H1 (cell line): ENCODE results near the gene TTC31. TPM values are rescaled to one million over a fixed set of nuclear protein-coding genes. Genes with fewer than 3 reads are reported as not detected.
A peak's percentile ranks its signal among the peaks of the same experiment; 100 is the strongest.

Experiments
- CTCF ChIA-PET: fragments of 300-600 bp; sonication (Branson Sonifier 250); formaldehyde crosslinking; loops from one replicate; lab custom pipeline; 2021; ENCODE audit not compliant: partially characterized antibody; lab: Charles Lee
- POLR2A ChIA-PET: fragments of 300-600 bp; sonication (Branson Sonifier 250); formaldehyde crosslinking; loops from one replicate; lab custom pipeline; 2021; ENCODE audit warnings: inconsistent platforms; ENCODE audit not compliant: partially characterized antibody; lab: Charles Lee
- DNase-seq, 2 experiments: peaks; one replicate each; pipeline versions ENCODE4 v3.0.0 to v3.0.0-alpha.2; 2010 to 2022; ENCODE audit warnings: low spot score in 2 of 2, low read depth in 1 of 2, mixed read lengths in 1 of 2
- FAIRE-seq: peaks from 2 replicates; lab custom pipeline; 2011; peaks lifted over from hg19 to GRCh38; lab: Jason Lieb, UNC
- H2AFZ ChIP-seq: 2 replicates; pipeline ENCODE4 v1.8.1; 2012; ENCODE audit warnings: low read length, inconsistent platforms
- H2AK5ac ChIP-seq: 2 replicates; pipeline ENCODE4 v1.6.1; 2013; ENCODE audit warnings: low read depth, low read length
- H2BK120ac ChIP-seq: replicated peaks from 2 replicates; pipeline ENCODE3; 2013; ENCODE audit warnings: low read depth, low read length, inconsistent platforms
- H2BK12ac ChIP-seq: 2 replicates; pipeline ENCODE4 v1.6.1; 2013; ENCODE audit warnings: low read depth, low read length
- H2BK15ac ChIP-seq: 2 replicates; pipeline ENCODE4 v1.6.1; 2013; ENCODE audit warnings: low read length
- H2BK20ac ChIP-seq: 2 replicates; pipeline ENCODE4 v1.6.1; 2013; ENCODE audit warnings: low read length
- H2BK5ac ChIP-seq: 2 replicates; pipeline ENCODE4 v1.6.1; 2013; ENCODE audit warnings: low read depth, low read length
- H3K14ac ChIP-seq: 2 replicates; pipeline ENCODE4 v1.6.1; 2013; ENCODE audit warnings: inconsistent platforms; ENCODE audit not compliant: insufficient read length
- H3K18ac ChIP-seq: 2 replicates; pipeline ENCODE4 v1.6.1; 2013; ENCODE audit warnings: low read length; ENCODE audit errors: extremely low read depth
- H3K23ac ChIP-seq: 2 replicates; pipeline ENCODE4 v1.6.1; 2013; ENCODE audit warnings: inconsistent platforms; ENCODE audit not compliant: insufficient read length
- H3K23me2 ChIP-seq: 2 replicates; pipeline ENCODE4 v1.6.1; 2013; ENCODE audit warnings: low read depth, low read length
- H3K27ac ChIP-seq: 2 replicates; pipeline ENCODE4 v1.6.1; 2011; ENCODE audit warnings: low read depth, low read length, inconsistent platforms
- H3K27me3 ChIP-seq, 4 experiments: replicated peaks in 1 of 4; 1 replicate in 1 of 4; 2 replicates in 3 of 4; pipeline versions ENCODE4 v1.6.1 to v1.8.1; 2011 to 2013; ENCODE audit warnings: low read length in 3 of 4, mild to moderate bottlenecking in 3 of 4, inconsistent platforms in 2 of 4, mixed read lengths in 2 of 4, moderate library complexity in 1 of 4; ENCODE audit not compliant: control insufficient read depth in 3 of 4, insufficient read depth in 3 of 4; ENCODE audit errors: extremely low read depth in 1 of 4
- H3K36me3 ChIP-seq, 4 experiments: 2 replicates each; pipeline versions ENCODE4 v1.6.1 to v1.8.1; 2011 to 2013; ENCODE audit warnings: mild to moderate bottlenecking in 4 of 4, low read length in 3 of 4, moderate library complexity in 2 of 4, control low read depth in 1 of 4, inconsistent platforms in 1 of 4; ENCODE audit not compliant: insufficient read depth in 4 of 4, control insufficient read depth in 2 of 4
- H3K4ac ChIP-seq: replicated peaks from 2 replicates; pipeline ENCODE3; 2013; ENCODE audit warnings: low read length, low read depth, mixed read lengths, inconsistent platforms; ENCODE audit not compliant: insufficient read length
- H3K4me1 ChIP-seq, 4 experiments: replicated peaks in 1 of 4; 1 replicate in 1 of 4; 2 replicates in 3 of 4; pipeline versions ENCODE4 v1.6.1 to v1.8.1; 2011 to 2013; ENCODE audit warnings: low read length in 3 of 4, inconsistent platforms in 2 of 4, mixed read lengths in 1 of 4; ENCODE audit not compliant: insufficient read depth in 4 of 4, control insufficient read depth in 3 of 4
- H3K4me2 ChIP-seq, 2 experiments: 2 replicates each; pipeline versions ENCODE4 v1.6.1 to v1.8.1; 2011 to 2013; ENCODE audit warnings: low read depth in 2 of 2, low read length in 2 of 2, control low read depth in 1 of 2, inconsistent platforms in 1 of 2, mild to moderate bottlenecking in 1 of 2; ENCODE audit not compliant: insufficient read depth in 1 of 2
- H3K4me3 ChIP-seq, 4 experiments: fragments of 200-600, 300-600 bp in 1 of 4; sonication (generic), shearing (Covaris generic), sonication (Bioruptor Twin) in 1 of 4; 2 replicates each; pipeline versions ENCODE4 v1.5.1 to v1.8.1; 2011 to 2016; ENCODE audit warnings: low read length in 4 of 4, low read depth in 3 of 4, control low read depth in 2 of 4, inconsistent platforms in 2 of 4, mild to moderate bottlenecking in 2 of 4, mixed read lengths in 1 of 4, moderate library complexity in 1 of 4; ENCODE audit not compliant: insufficient read depth in 2 of 4; ENCODE audit errors: extremely low read depth in 1 of 4
- H3K56ac ChIP-seq: replicated peaks from 2 replicates; pipeline ENCODE3; 2013; ENCODE audit warnings: low read depth, mild to moderate bottlenecking, mixed read lengths, low read length, inconsistent platforms; ENCODE audit not compliant: insufficient read length
- H3K79me1 ChIP-seq: 2 replicates; pipeline ENCODE4 v1.6.1; 2013; ENCODE audit warnings: low read depth, low read length, control low read depth
- H3K79me2 ChIP-seq, 2 experiments: 2 replicates each; pipeline versions ENCODE4 v1.6.1 to v1.8.1; 2012 to 2013; ENCODE audit warnings: low read length in 2 of 2, mild to moderate bottlenecking in 2 of 2, inconsistent platforms in 1 of 2; ENCODE audit not compliant: insufficient read depth in 2 of 2, control insufficient read depth in 1 of 2
- H3K9ac ChIP-seq, 4 experiments: replicated peaks in 1 of 4; 1 replicate in 1 of 4; 2 replicates in 3 of 4; pipeline versions ENCODE4 v1.6.1 to v1.8.1; 2011 to 2013; ENCODE audit warnings: low read depth in 3 of 4, low read length in 3 of 4, control low read depth in 2 of 4, mild to moderate bottlenecking in 2 of 4, moderate library complexity in 2 of 4, inconsistent platforms in 1 of 4; ENCODE audit errors: extremely low read depth in 1 of 4
- H3K9me3 ChIP-seq, 2 experiments: 2 replicates each; pipeline versions ENCODE4 v1.6.1 to v1.8.1; 2012 to 2013; ENCODE audit warnings: mild to moderate bottlenecking in 2 of 2, moderate library complexity in 2 of 2, control low read depth in 1 of 2, inconsistent platforms in 1 of 2, low read depth in 1 of 2, low read length in 1 of 2, mixed read lengths in 1 of 2; ENCODE audit not compliant: insufficient read depth in 2 of 2
- H4K20me1 ChIP-seq, 2 experiments: replicated peaks in 1 of 2; 2 replicates each; pipeline versions ENCODE3 to v1.8.1; 2011 to 2013; ENCODE audit warnings: inconsistent platforms in 2 of 2, low read length in 2 of 2, mild to moderate bottlenecking in 1 of 2; ENCODE audit not compliant: insufficient read depth in 2 of 2, control insufficient read depth in 1 of 2
- H4K5ac ChIP-seq: 2 replicates; pipeline ENCODE4 v1.6.1; 2013; ENCODE audit warnings: low read length, low read depth, mixed read lengths, inconsistent platforms; ENCODE audit not compliant: insufficient read length
- H4K8ac ChIP-seq: 2 replicates; pipeline ENCODE4 v1.8.0; 2013; ENCODE audit warnings: mild to moderate bottlenecking, moderate library complexity, low read length, inconsistent platforms; ENCODE audit not compliant: insufficient read depth; ENCODE audit errors: extremely low read depth
- H4K91ac ChIP-seq: replicated peaks from 2 replicates; pipeline ENCODE3; 2013; ENCODE audit warnings: low read length, mixed read lengths, inconsistent platforms; ENCODE audit not compliant: insufficient read length
- ASH2L ChIP-seq: fragments of 200-600, 300-600 bp; sonication (generic); IDR thresholded peaks from one replicate; pipeline ENCODE4 v1.7.1; 2017; ENCODE audit warnings: low read length
- CBX5 ChIP-seq: fragments of 300-800, 300-1000 bp; sonication (generic); IDR thresholded peaks from 2 replicates; pipeline ENCODE4 v1.7.1; 2016; ENCODE audit warnings: antibody characterized with exemption, low read length, low read depth
- GABPA ChIP-seq: IDR thresholded peaks from 2 replicates; pipeline ENCODE4 v1.6.1; 2011; ENCODE audit warnings: mild to moderate bottlenecking, low read length, moderate library complexity, borderline replicate concordance; ENCODE audit not compliant: insufficient read depth
- JUN ChIP-seq: IDR thresholded peaks from 2 replicates; pipeline ENCODE4 v1.6.1; 2011; ENCODE audit warnings: low read depth, mild to moderate bottlenecking, improper control_type of control experiment, low read length
- PHF8 ChIP-seq: fragments of 200-600 bp; sonication (generic); conservative IDR thresholded peaks from 2 replicates; pipeline ENCODE4 v1.7.1; 2012; ENCODE audit warnings: low read depth, mild to moderate bottlenecking, inconsistent platforms, low read length, moderate library complexity
- POLR2A ChIP-seq, 2 experiments: IDR thresholded peaks; 1 replicate in 1 of 2; 2 replicates in 1 of 2; pipeline ENCODE4 v1.6.1; 2011; ENCODE audit warnings: low read depth in 2 of 2, low read length in 2 of 2, mild to moderate bottlenecking in 2 of 2; ENCODE audit errors: control extremely low read depth in 1 of 2
- POLR2AphosphoS5 ChIP-seq: IDR thresholded peaks from 2 replicates; pipeline ENCODE4 v1.6.1; 2011; ENCODE audit warnings: low read depth, low read length
- RAD21 ChIP-seq, 2 experiments: IDR thresholded peaks in 1 of 2; conservative IDR thresholded peaks in 1 of 2; 2 replicates each; pipeline ENCODE4 v1.6.1; 2011; ENCODE audit warnings: low read depth in 2 of 2, low read length in 2 of 2, improper control_type of control experiment in 1 of 2, inconsistent platforms in 1 of 2, mild to moderate bottlenecking in 1 of 2, moderate library complexity in 1 of 2
- TAF1 ChIP-seq: IDR thresholded peaks from 2 replicates; pipeline ENCODE4 v1.6.1; 2011; ENCODE audit warnings: mild to moderate bottlenecking, low read depth, low read length
- TEAD4 ChIP-seq: IDR thresholded peaks from 2 replicates; pipeline ENCODE4 v1.6.1; 2012; ENCODE audit warnings: low read depth, low read length, inconsistent platforms, mixed read lengths
- USF2 ChIP-seq: IDR thresholded peaks from 2 replicates; pipeline ENCODE4 v1.6.1; 2011; ENCODE audit warnings: low read length, improper control_type of control experiment
- WGBS, 2 experiments: shearing (Covaris generic) in 1 of 2; methylation state at CpG; one replicate each; pipeline versions ENCODE4 v1.1.6 to v1.1.7; 2013 to 2015; ENCODE audit warnings: low lambda C conversion rate in 2 of 2, mixed read lengths in 2 of 2, inconsistent platforms in 1 of 2, low coverage in 1 of 2, missing lambda C conversion rate in 1 of 2; ENCODE audit not compliant: insufficient replicate concordance in 2 of 2, insufficient coverage in 1 of 2, insufficient read length in 1 of 2; ENCODE audit errors: extremely low coverage in 1 of 2, missing lambda C conversion rate in 1 of 2; 5-methylcytosine and 5-hydroxymethylcytosine counted together
- polyA plus RNA-seq, 7 experiments: library from polyadenylated mRNA; depleted of rRNA in 3 of 7; stranded (reverse) in 5 of 7; unstranded in 2 of 7; fragments of >200 nt in 5 of 7; fragments of 200-250 nt in 2 of 7; gene quantifications; 1 replicate in 5 of 7; 2 replicates in 1 of 7; 4 replicates in 1 of 7; pipeline versions ENCODE4 v1.2.1 to v1.2.3, GENCODE V29; 2011 to 2013; ENCODE audit warnings: missing spikeins in 2 of 7, mixed read lengths in 2 of 7
- total RNA-seq: library from RNA; stranded (reverse); fragmentation: NEBNext Ultra II Directional; extraction: Animal tissue kit (Norgen Biotek cat#: 25700); gene quantifications from 2 replicates; pipeline ENCODE4 v1.2.1, GENCODE V29; 2021

Gene TTC31
- total and polyA plus RNA-seq, 2 of the 8 experiments (the other 6 are each of a cell fraction or from before 2014, with no cell fraction given), result 28.8 to 29.9 TPM

- H2BK5ac ChIP-seq, result no peak overlapping the region
- POLR2A ChIA-PET, result interaction anchor here (1.3 kb wide), 1 partner anchor 42 kb away, joined by 5 read pairs; the partner anchor contains the start of genes CCDC142 and TTC31
- no peak overlapping the region for H2AFZ ChIP-seq
- H4K5ac ChIP-seq, result no peak overlapping the region
- CTCF ChIA-PET, result interaction anchor here (1.2 kb wide), 3 partner anchors 16 to 61 kb away, joined by 3 to 4 read pairs (median 3); no protein-coding TSS in a partner anchor
- no peak overlapping the region for H3K27ac ChIP-seq
- H3K56ac ChIP-seq, result no peak overlapping the region
- no peak overlapping the region for H3K9ac ChIP-seq
- peaks cover 4% of the 10 kb centered on the region; the same call in 1 of the 2 replicates for H3K23me2 ChIP-seq
- FAIRE-seq (no peak), DNase-seq (no peak)
- no peak overlapping the region for H4K91ac ChIP-seq
- H3K4me1 ChIP-seq, result peaks cover 0 to 7% (median under 1%) of the 10 kb centered on the region in 4 experiments; a peak in 2 of 7 replicates
- H4K8ac ChIP-seq, result 0 out of 2 replicates have a peak overlapping the region, but pooled peaks have one; percentile 31
- no peak overlapping the region for H2AK5ac ChIP-seq
- no peaks in the 10 kb centered on the region for H3K9me3 ChIP-seq
- H2BK15ac ChIP-seq, result 0 out of 2 replicates have a peak overlapping the region, but pooled peaks have one; percentile 88
- H3K4ac ChIP-seq, result no peak overlapping the region
- peaks cover 8% of the 10 kb centered on the region for H3K79me1 ChIP-seq
- H3K4me2 ChIP-seq, result no peak overlapping the region
- 79% methylated on average over 10 of the region's 10 CpGs; no CpG with 5 or more reads in 1 of the 2 experiments for WGBS, 2 experiments
- peaks cover 0 to 18% of the 10 kb centered on the region in 2 experiments; a peak in 2 of 4 replicates for H3K79me2 ChIP-seq
- H4K20me1 ChIP-seq, result peaks cover 0 to 3% of the 10 kb centered on the region in 2 experiments
- H3K36me3 ChIP-seq, result peaks cover 5 to 18% (median 13%) of the 10 kb centered on the region in 4 experiments; a peak in 6 of 8 replicates
- no peak overlapping the region for H2BK12ac ChIP-seq
- H2BK120ac ChIP-seq, result no peak overlapping the region
- no peak overlapping the region for H3K18ac ChIP-seq
- no peak overlapping the region for H3K14ac ChIP-seq
- peaks cover 0 to 13% (median 6%) of the 10 kb centered on the region in 4 experiments; a peak in 5 of 7 replicates for H3K27me3 ChIP-seq
- no peak overlapping the region for H3K23ac ChIP-seq
- H2BK20ac ChIP-seq, result no peak overlapping the region
- H3K4me3 ChIP-seq, result no peak overlapping the region
- TF ChIP-seq TAF1 (no peak), USF2 (no peak), RAD21 (IDR thresholded peaks at IDR 0.05 in 1 of 2, conservative IDR thresholded peaks at IDR 0.05 in 1 of 2; ENCODE audit: low read depth in 2 of 2, low read length in 2 of 2) (no peak), JUN (no peak), GABPA (no peak), PHF8 (no peak), ASH2L (no peak), POLR2A (IDR thresholded peaks at IDR 0.05; ENCODE audit: control extremely low read depth in 1 of 2, low read depth in 2 of 2, low read length in 2 of 2) (no peak), POLR2AphosphoS5 (no peak), CBX5 (no peak), TEAD4 (no peak)
These were observed 42.3 kb downstream of the TTC31 start for GRCh38 chr2:74524955-74525716.
